Measurements from ENCODE around the gene UGGT2.

UGGT2 gene

DNA sequence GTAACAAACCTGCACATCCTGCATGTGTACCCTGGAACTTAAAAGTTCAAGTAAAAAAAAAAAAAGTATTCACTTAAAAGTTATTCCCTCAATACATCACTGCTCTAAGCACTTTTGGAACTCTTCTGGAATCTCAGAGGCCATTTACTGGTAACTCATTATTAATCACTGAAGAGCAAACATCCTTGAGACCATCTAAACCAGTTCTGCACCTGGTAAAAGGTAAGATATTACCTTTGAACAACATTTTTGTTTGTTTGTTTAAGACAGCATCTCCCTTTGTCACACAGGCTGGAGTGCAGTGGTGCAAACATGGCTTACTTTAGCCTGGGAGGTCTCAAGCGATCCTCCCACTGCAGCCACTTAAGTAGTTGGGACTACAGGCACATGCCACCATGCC lies 16.7 kb downstream of the UGGT2 start:
- TF ChIP-seq CTCF (IDR thresholded peaks at IDR 0.05): no peak

GRCh38 chr13:96034662-96035061 lies 18.5 kb downstream of the UGGT2 start:
- H3K9me3 Mint-ChIP-seq: no peaks in the 10 kb centered on the region
- no peak for TF ChIP-seq CTCF (IDR thresholded peaks at IDR 0.05)
- DNase-seq: no peak

More for the DNA sequence above, 16.7 kb downstream of the UGGT2 start:
- Mint-ChIP-seq H3K4me1 (peaks cover 5% of the 10 kb centered on the region), H3K36me3 (ENCODE audit: low read depth) (peaks cover 44% of the 10 kb centered on the region), H3K27ac (no peak overlapping the region), H3K9me3 (no peaks in the 10 kb centered on the region), H3K27me3 (ENCODE audit: low read depth, poor library complexity) (no peaks in the 10 kb centered on the region), H3K4me3 (no peak overlapping the region)
- DNase-seq: no peak

DNA sequence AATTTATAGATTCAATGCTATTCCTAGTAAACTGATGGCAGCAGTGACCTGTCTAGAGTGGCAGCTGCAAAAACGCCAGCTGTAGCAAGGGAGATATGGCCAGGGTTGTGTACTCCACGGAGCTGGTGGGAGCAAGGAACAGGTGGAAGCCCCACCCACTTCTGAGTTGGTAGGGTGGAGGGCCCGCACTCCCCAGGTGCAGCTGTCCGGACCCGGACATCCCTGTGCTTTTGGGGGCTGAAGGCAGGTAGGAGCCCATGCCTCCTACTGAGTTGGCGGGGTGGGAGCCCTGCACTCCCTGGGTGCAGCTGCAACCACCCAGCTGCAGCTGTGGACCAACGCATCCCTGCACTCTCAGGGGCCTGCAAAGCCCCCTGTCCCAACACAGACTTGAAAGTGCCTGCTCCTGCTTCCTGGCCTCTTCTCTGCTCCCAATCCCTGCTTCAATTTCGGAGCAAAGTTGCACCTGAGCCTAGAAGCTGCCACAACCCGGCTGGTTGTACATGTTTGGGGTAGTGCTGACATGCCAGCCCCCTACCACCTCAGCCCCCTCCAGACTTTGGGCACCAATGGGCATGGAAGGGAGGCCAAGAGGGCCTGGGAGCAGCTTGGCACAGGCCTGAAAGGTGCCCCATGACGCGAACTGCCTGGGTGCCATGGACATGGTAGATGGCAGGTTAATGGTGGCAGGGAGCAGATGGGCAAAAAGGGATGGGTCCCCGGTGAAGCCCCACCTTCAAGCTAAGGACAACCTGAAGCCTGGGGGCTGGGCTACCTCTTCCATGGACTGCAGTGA lies 19.8 kb downstream of the UGGT2 start:
- Mint-ChIP-seq H3K4me3 (no peak overlapping the region), H3K9me3 (no peaks in the 10 kb centered on the region), H3K36me3 (ENCODE audit: low read depth) (peaks cover 42% of the 10 kb centered on the region), H3K27ac (no peak overlapping the region), H3K4me1 (peaks cover 5% of the 10 kb centered on the region), H3K27me3 (ENCODE audit: low read depth, poor library complexity) (no peaks in the 10 kb centered on the region)
- no peak for TF ChIP-seq CTCF (IDR thresholded peaks at IDR 0.05)
- DNase-seq: no peak

More at GRCh38 chr13:96034662-96035061, 18.5 kb downstream of the UGGT2 start:
- Mint-ChIP-seq H3K27me3 (ENCODE audit: low read depth, poor library complexity) (no peaks in the 10 kb centered on the region), H3K36me3 (ENCODE audit: low read depth) (peaks cover 41% of the 10 kb centered on the region), H3K4me1 (peaks cover 5% of the 10 kb centered on the region), H3K4me3 (no peak overlapping the region), H3K27ac (no peak overlapping the region)

GRCh38 chr13:96032717-96033116 lies 20.5 kb downstream of the UGGT2 start:
- peaks cover 43% of the 10 kb centered on the region for H3K36me3 Mint-ChIP-seq (ENCODE audit: low read depth)
- H3K27ac Mint-ChIP-seq: no peak overlapping the region
- H3K4me3 Mint-ChIP-seq: no peak overlapping the region
- H3K4me1 Mint-ChIP-seq: peaks cover 5% of the 10 kb centered on the region
- no peak for DNase-seq
- TF ChIP-seq CTCF (IDR thresholded peaks at IDR 0.05): no peak
- no peaks in the 10 kb centered on the region for H3K27me3 Mint-ChIP-seq (ENCODE audit: low read depth, poor library complexity)
- H3K9me3 Mint-ChIP-seq: no peaks in the 10 kb centered on the region

- Mint-ChIP-seq H3K9me3 (no peaks in the 10 kb centered on the region), H3K27me3 (ENCODE audit: low read depth, poor library complexity) (no peaks in the 10 kb centered on the region), H3K4me1 (peaks cover 5% of the 10 kb centered on the region), H3K27ac (no peak overlapping the region), H3K4me3 (no peak overlapping the region), H3K36me3 (ENCODE audit: low read depth) (peaks cover 48% of the 10 kb centered on the region)
- TF ChIP-seq CTCF (IDR thresholded peaks at IDR 0.05): no peak
- DNase-seq: no peak
These were observed 24.2 kb downstream of the UGGT2 start for GRCh38 chr13:96029002-96029401.

- TF ChIP-seq CTCF (IDR thresholded peaks at IDR 0.05): no peak
- no peaks in the 10 kb centered on the region for H3K27me3 Mint-ChIP-seq (ENCODE audit: low read depth, poor library complexity)
- H3K4me1 Mint-ChIP-seq: no peaks in the 10 kb centered on the region
- H3K27ac Mint-ChIP-seq: no peak overlapping the region
- no peak for DNase-seq
- H3K36me3 Mint-ChIP-seq (ENCODE audit: low read depth): peaks cover 52% of the 10 kb centered on the region
- no peaks in the 10 kb centered on the region for H3K9me3 Mint-ChIP-seq
- H3K4me3 Mint-ChIP-seq: no peak overlapping the region
These were observed 25.7 kb downstream of the UGGT2 start for GRCh38 chr13:96027496-96027895.
